ENCODE measurements around the gene SLIT1.

Gene SLIT1

GRCh38 chr10:97179311-97179710 lies 6.4 kb downstream of the SLIT1 start:
- H3K4me3 ChIP-seq (ENCODE audit: low read length), result no peak overlapping the region
- no peak overlapping the region for H3K9ac ChIP-seq (ENCODE audit: low read length)
- no peaks in the 10 kb centered on the region for H3K36me3 ChIP-seq (ENCODE audit: control insufficient read depth, insufficient read depth, low read length)
- peaks cover 20% of the 10 kb centered on the region for H3K27me3 ChIP-seq (ENCODE audit: control insufficient read depth, insufficient read depth, low read length)
- H3K4me1 ChIP-seq (ENCODE audit: control insufficient read depth, insufficient read depth, low read length), result no peaks in the 10 kb centered on the region
- no peaks in the 10 kb centered on the region for H3K9me3 ChIP-seq (ENCODE audit: control insufficient read depth, low read length)

- Histone ChIP-seq H3K9me3 (ENCODE audit: control insufficient read depth, low read length) (no peaks in the 10 kb centered on the region), H3K4me3 (ENCODE audit: low read length) (no peak overlapping the region), H3K9ac (ENCODE audit: low read length) (no peak overlapping the region), H3K27me3 (ENCODE audit: control insufficient read depth, insufficient read depth, low read length) (peaks cover 13% of the 10 kb centered on the region), H3K4me1 (ENCODE audit: control insufficient read depth, insufficient read depth, low read length) (no peaks in the 10 kb centered on the region), H3K36me3 (ENCODE audit: control insufficient read depth, insufficient read depth, low read length) (no peaks in the 10 kb centered on the region)
Observed at GRCh38 chr10:97178074-97178473, 7.7 kb downstream of the SLIT1 start.

- H3K9ac ChIP-seq (ENCODE audit: low read length), result no peak overlapping the region
- no peak overlapping the region for H3K4me3 ChIP-seq (ENCODE audit: low read length)
- peaks cover 7% of the 10 kb centered on the region for H3K27me3 ChIP-seq (ENCODE audit: control insufficient read depth, insufficient read depth, low read length)
- H3K9me3 ChIP-seq (ENCODE audit: control insufficient read depth, low read length), result no peaks in the 10 kb centered on the region
- no peaks in the 10 kb centered on the region for H3K4me1 ChIP-seq (ENCODE audit: control insufficient read depth, insufficient read depth, low read length)
- H3K36me3 ChIP-seq (ENCODE audit: control insufficient read depth, insufficient read depth, low read length), result no peaks in the 10 kb centered on the region
Observed at GRCh38 chr10:97176226-97176625, 9.5 kb downstream of the SLIT1 start.

- Histone ChIP-seq H3K4me1 (ENCODE audit: control insufficient read depth, insufficient read depth, low read length) (no peaks in the 10 kb centered on the region), H3K4me3 (ENCODE audit: low read length) (no peak overlapping the region), H3K9me3 (ENCODE audit: control insufficient read depth, low read length) (no peaks in the 10 kb centered on the region), H3K27me3 (ENCODE audit: control insufficient read depth, insufficient read depth, low read length) (peaks cover 7% of the 10 kb centered on the region), H3K9ac (ENCODE audit: low read length) (no peak overlapping the region), H3K36me3 (ENCODE audit: control insufficient read depth, insufficient read depth, low read length) (no peaks in the 10 kb centered on the region)
Observed at GRCh38 chr10:97175586-97175985, 10.2 kb downstream of the SLIT1 start.

- no peaks in the 10 kb centered on the region for H3K36me3 ChIP-seq (ENCODE audit: control insufficient read depth, insufficient read depth, low read length)
- H3K27me3 ChIP-seq (ENCODE audit: control insufficient read depth, insufficient read depth, low read length), result peaks cover 7% of the 10 kb centered on the region
Observed at GRCh38 chr10:97174941-97175340, 10.8 kb downstream of the SLIT1 start.

GRCh38 chr10:97174276-97174775 lies 11.4 kb downstream of the SLIT1 start:
- no peaks in the 10 kb centered on the region for H3K36me3 ChIP-seq (ENCODE audit: control insufficient read depth, insufficient read depth, low read length)
- H3K4me1 ChIP-seq (ENCODE audit: control insufficient read depth, insufficient read depth, low read length), result no peaks in the 10 kb centered on the region
- peaks cover under 1% of the 10 kb centered on the region for H3K27me3 ChIP-seq (ENCODE audit: control insufficient read depth, insufficient read depth, low read length)
- no peaks in the 10 kb centered on the region for H3K9me3 ChIP-seq (ENCODE audit: control insufficient read depth, low read length)
- no peak overlapping the region for H3K4me3 ChIP-seq (ENCODE audit: low read length)
- no peak overlapping the region for H3K9ac ChIP-seq (ENCODE audit: low read length)

More at GRCh38 chr10:97174941-97175340, 10.8 kb downstream of the SLIT1 start:
- Histone ChIP-seq H3K9ac (ENCODE audit: low read length) (no peak overlapping the region), H3K9me3 (ENCODE audit: control insufficient read depth, low read length) (no peaks in the 10 kb centered on the region), H3K4me3 (ENCODE audit: low read length) (no peak overlapping the region), H3K4me1 (ENCODE audit: control insufficient read depth, insufficient read depth, low read length) (no peaks in the 10 kb centered on the region)

- H3K9me3 ChIP-seq (ENCODE audit: control insufficient read depth, low read length), result no peaks in the 10 kb centered on the region
- H3K4me1 ChIP-seq (ENCODE audit: control insufficient read depth, insufficient read depth, low read length), result no peaks in the 10 kb centered on the region
- no peaks in the 10 kb centered on the region for H3K36me3 ChIP-seq (ENCODE audit: control insufficient read depth, insufficient read depth, low read length)
- H3K27me3 ChIP-seq (ENCODE audit: control insufficient read depth, insufficient read depth, low read length), result no peaks in the 10 kb centered on the region
- no peak overlapping the region for H3K4me3 ChIP-seq (ENCODE audit: low read length)
- no peak overlapping the region for H3K9ac ChIP-seq (ENCODE audit: low read length)
Observed at GRCh38 chr10:97173036-97173435, 12.7 kb downstream of the SLIT1 start.

- Histone ChIP-seq H3K9me3 (ENCODE audit: control insufficient read depth, low read length) (no peaks in the 10 kb centered on the region), H3K4me1 (ENCODE audit: control insufficient read depth, insufficient read depth, low read length) (no peaks in the 10 kb centered on the region), H3K9ac (ENCODE audit: low read length) (no peak overlapping the region), H3K27me3 (ENCODE audit: control insufficient read depth, insufficient read depth, low read length) (no peaks in the 10 kb centered on the region), H3K36me3 (ENCODE audit: control insufficient read depth, insufficient read depth, low read length) (no peaks in the 10 kb centered on the region), H3K4me3 (ENCODE audit: low read length) (no peak overlapping the region)
Observed at GRCh38 chr10:97171001-97171400, 14.8 kb downstream of the SLIT1 start.

GRCh38 chr10:97169911-97170693 lies 15.7 kb downstream of the SLIT1 start:
- H3K4me1 ChIP-seq (ENCODE audit: control insufficient read depth, insufficient read depth, low read length), result no peaks in the 10 kb centered on the region
- no peak overlapping the region for H3K4me3 ChIP-seq (ENCODE audit: low read length)
- no peaks in the 10 kb centered on the region for H3K36me3 ChIP-seq (ENCODE audit: control insufficient read depth, insufficient read depth, low read length)
- no peaks in the 10 kb centered on the region for H3K9me3 ChIP-seq (ENCODE audit: control insufficient read depth, low read length)
- no peak overlapping the region for H3K9ac ChIP-seq (ENCODE audit: low read length)
- H3K27me3 ChIP-seq (ENCODE audit: control insufficient read depth, insufficient read depth, low read length), result no peaks in the 10 kb centered on the region

- Histone ChIP-seq H3K36me3 (ENCODE audit: control insufficient read depth, insufficient read depth, low read length) (no peaks in the 10 kb centered on the region), H3K9me3 (ENCODE audit: control insufficient read depth, low read length) (no peaks in the 10 kb centered on the region), H3K4me3 (ENCODE audit: low read length) (no peak overlapping the region), H3K27me3 (ENCODE audit: control insufficient read depth, insufficient read depth, low read length) (no peaks in the 10 kb centered on the region), H3K9ac (ENCODE audit: low read length) (no peak overlapping the region), H3K4me1 (ENCODE audit: control insufficient read depth, insufficient read depth, low read length) (no peaks in the 10 kb centered on the region)
Observed at GRCh38 chr10:97169063-97169462, 16.7 kb downstream of the SLIT1 start.

GRCh38 chr10:97168645-97169044 lies 17.1 kb downstream of the SLIT1 start:
- Histone ChIP-seq H3K9ac (ENCODE audit: low read length) (no peak overlapping the region), H3K4me3 (ENCODE audit: low read length) (no peak overlapping the region), H3K27me3 (ENCODE audit: control insufficient read depth, insufficient read depth, low read length) (no peaks in the 10 kb centered on the region), H3K36me3 (ENCODE audit: control insufficient read depth, insufficient read depth, low read length) (no peaks in the 10 kb centered on the region), H3K4me1 (ENCODE audit: control insufficient read depth, insufficient read depth, low read length) (no peaks in the 10 kb centered on the region), H3K9me3 (ENCODE audit: control insufficient read depth, low read length) (no peaks in the 10 kb centered on the region)

- Histone ChIP-seq H3K4me1 (ENCODE audit: control insufficient read depth, insufficient read depth, low read length) (no peaks in the 10 kb centered on the region), H3K4me3 (ENCODE audit: low read length) (no peak overlapping the region), H3K9me3 (ENCODE audit: control insufficient read depth, low read length) (no peaks in the 10 kb centered on the region), H3K27me3 (ENCODE audit: control insufficient read depth, insufficient read depth, low read length) (no peaks in the 10 kb centered on the region), H3K9ac (ENCODE audit: low read length) (no peak overlapping the region), H3K36me3 (ENCODE audit: control insufficient read depth, insufficient read depth, low read length) (no peaks in the 10 kb centered on the region)
Observed at GRCh38 chr10:97165499-97165898, 20.3 kb downstream of the SLIT1 start.
